ENCODE results near the gene MZF1.

DNA sequence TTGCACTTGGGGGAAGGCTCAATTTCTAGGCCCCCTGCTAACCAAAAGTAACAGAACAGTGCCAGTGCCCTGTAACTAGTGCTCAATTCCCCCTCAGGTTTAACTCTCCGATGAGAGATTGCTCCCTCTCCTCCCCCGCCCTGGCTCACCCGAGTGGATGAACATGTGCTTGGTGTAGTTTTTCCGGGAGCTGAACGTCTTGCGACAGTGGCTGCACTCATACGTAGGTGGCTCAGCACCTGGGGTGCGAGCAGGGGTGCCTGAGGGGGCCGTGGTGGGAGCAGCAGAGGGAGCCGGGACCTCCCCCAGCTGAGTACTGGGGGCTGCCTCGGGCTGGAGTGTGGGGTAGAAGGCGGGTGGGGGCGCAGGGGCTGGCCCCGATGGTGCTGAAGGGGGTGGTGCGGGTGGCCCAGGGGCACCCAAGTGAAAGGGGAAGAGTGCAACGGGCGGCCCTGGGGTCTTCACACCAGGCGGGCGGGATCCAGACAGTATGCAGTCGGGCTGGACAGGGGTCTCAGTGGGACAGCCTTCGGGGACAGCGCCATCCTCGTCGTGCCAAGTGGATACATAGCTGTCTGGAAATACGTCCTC lies 56.8 kb downstream of the MZF1 start:
- TF ChIP-seq, protein P1, sequence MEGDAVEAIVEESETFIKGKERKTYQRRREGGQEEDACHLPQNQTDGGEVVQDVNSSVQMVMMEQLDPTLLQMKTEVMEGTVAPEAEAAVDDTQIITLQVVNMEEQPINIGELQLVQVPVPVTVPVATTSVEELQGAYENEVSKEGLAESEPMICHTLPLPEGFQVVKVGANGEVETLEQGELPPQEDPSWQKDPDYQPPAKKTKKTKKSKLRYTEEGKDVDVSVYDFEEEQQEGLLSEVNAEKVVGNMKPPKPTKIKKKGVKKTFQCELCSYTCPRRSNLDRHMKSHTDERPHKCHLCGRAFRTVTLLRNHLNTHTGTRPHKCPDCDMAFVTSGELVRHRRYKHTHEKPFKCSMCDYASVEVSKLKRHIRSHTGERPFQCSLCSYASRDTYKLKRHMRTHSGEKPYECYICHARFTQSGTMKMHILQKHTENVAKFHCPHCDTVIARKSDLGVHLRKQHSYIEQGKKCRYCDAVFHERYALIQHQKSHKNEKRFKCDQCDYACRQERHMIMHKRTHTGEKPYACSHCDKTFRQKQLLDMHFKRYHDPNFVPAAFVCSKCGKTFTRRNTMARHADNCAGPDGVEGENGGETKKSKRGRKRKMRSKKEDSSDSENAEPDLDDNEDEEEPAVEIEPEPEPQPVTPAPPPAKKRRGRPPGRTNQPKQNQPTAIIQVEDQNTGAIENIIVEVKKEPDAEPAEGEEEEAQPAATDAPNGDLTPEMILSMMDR (IDR thresholded peaks at IDR 0.05; ENCODE audit: insufficient read depth, low read length, poor library complexity, severe bottlenecking): no peak
- TF ChIP-seq EZH2phosphoT487 (conservative IDR thresholded peaks at IDR 0.05; ENCODE audit: low read length): no peak
